GM13977 (cell line): ENCODE results near the gene S1PR5.
A peak's percentile ranks its signal among the peaks of the same experiment; 100 is the strongest.
"Not testable (repeated sequence)": the region's sequence is repeated elsewhere in the genome, so short reads cannot be mapped to it uniquely, and the experiment has no call there.

Experiments
- DNase-seq: peaks from one replicate; pipeline ENCODE4 v3.0.0; 2012; ENCODE audit warnings: low spot score
- CTCF ChIP-seq: IDR thresholded peaks from 2 replicates; pipeline ENCODE4 v1.5.1; 2012; ENCODE audit warnings: mild to moderate bottlenecking, control low read depth; ENCODE audit not compliant: insufficient read depth; ENCODE audit errors: extremely low read depth, missing control alignments
- in situ Hi-C: fragments of 300-500 bp; cut with MboI; formaldehyde crosslinking; loops from one replicate; pipeline ENCODE4 v1.12.0; 2022; ENCODE audit warnings: low sequenced_read_pairs, low pct_unique_long_range_greater_than_20kb, mixed read lengths, inconsistent platforms; ENCODE audit not compliant: unreplicated experiment

S1PR5 gene

GRCh38 chr19:10552510-10553053 is 35.3 kb upstream of the S1PR5 start:
- in situ Hi-C loops = no loop called here

GRCh38 chr19:10551698-10552301 is 34.6 kb upstream of the S1PR5 start:
- peak; percentile 30 for DNase-seq
- TF ChIP-seq CTCF = peak; percentile 22
- in situ Hi-C loops = no loop called here

More at GRCh38 chr19:10552510-10553053, 35.3 kb upstream of the S1PR5 start:
- TF ChIP-seq CTCF = no peak
- DNase-seq = peak; percentile 46

GRCh38 chr19:10551006-10551405 is 33.8 kb upstream of the S1PR5 start:
- in situ Hi-C loops, DNase-seq: not testable (repeated sequence)

- in situ Hi-C loops = no loop called here
- peak; percentile 52 for DNase-seq
- TF ChIP-seq CTCF = no peak
Measured at GRCh38 chr19:10550336-10550735, 33.1 kb upstream of the S1PR5 start.

GRCh38 chr19:10549733-10550132 is 32.5 kb upstream of the S1PR5 start:
- in situ Hi-C loops = no loop called here
- TF ChIP-seq CTCF = no peak

GRCh38 chr19:10548746-10549276 is 31.6 kb upstream of the S1PR5 start:
- in situ Hi-C loops = no loop called here
- peak; percentile 3 for DNase-seq
- TF ChIP-seq CTCF = no peak

More at GRCh38 chr19:10549733-10550132, 32.5 kb upstream of the S1PR5 start:
- no peak for DNase-seq

GRCh38 chr19:10546817-10547216 is 29.6 kb upstream of the S1PR5 start:
- in situ Hi-C loops = no loop called here
- DNase-seq = peak; percentile 5
- no peak for TF ChIP-seq CTCF
